IMR-90 (cell line): ENCODE results near the gene CLSTN3.

Source experiments
- CEBPB ChIP-seq: IDR thresholded peaks from 2 replicates; pipeline ENCODE4 v1.6.1; 2012; ENCODE audit warnings: low read depth, low read length, improper control_type of control experiment
- CTCF ChIP-seq: conservative IDR thresholded peaks from 2 replicates; pipeline ENCODE4 v1.5.1; 2012; ENCODE audit warnings: mild to moderate bottlenecking, low read depth, low read length, improper control_type of control experiment
- MAFK ChIP-seq: IDR thresholded peaks from 2 replicates; pipeline ENCODE4 v1.6.1; 2012; ENCODE audit warnings: low read depth, low read length, improper control_type of control experiment
- POLR2A ChIP-seq: IDR thresholded peaks from 2 replicates; pipeline ENCODE4 v1.6.1; 2012; ENCODE audit warnings: mild to moderate bottlenecking, low read depth, low read length
- RAD21 ChIP-seq: IDR thresholded peaks from 2 replicates; pipeline ENCODE4 v1.6.1; 2012; ENCODE audit warnings: low read length, improper control_type of control experiment
- RCOR1 ChIP-seq: IDR thresholded peaks from 2 replicates; pipeline ENCODE4 v1.6.1; 2012; ENCODE audit warnings: mild to moderate bottlenecking, low read length, improper control_type of control experiment; ENCODE audit not compliant: insufficient replicate concordance
- RFX5 ChIP-seq: IDR thresholded peaks from 2 replicates; pipeline ENCODE4 v1.8.0; 2012; ENCODE audit warnings: low read depth, mild to moderate bottlenecking, low read length, moderate library complexity
- SMC3 ChIP-seq: fragments of 150-350 bp; IDR thresholded peaks from 2 replicates; pipeline ENCODE4 v1.6.1; 2016; ENCODE audit warnings: low read depth, mild to moderate bottlenecking, antibody characterized with exemption, low read length, moderate library complexity

- TF ChIP-seq POLR2A (no peak), CTCF (no peak), SMC3 (no peak), RAD21 (no peak), RFX5 (no peak), MAFK (no peak), RCOR1 (no peak), CEBPB (no peak)
Observed at GRCh38 chr12:7161811-7162210, 31.6 kb downstream of the CLSTN3 start.
